H1 (cell line): Measurements from ENCODE around the gene TCAP. TPM values are rescaled to one million over a fixed set of nuclear protein-coding genes. Genes with fewer than 3 reads are reported as not detected.

ENCODE experiments used
- CBX8 ChIP-seq: fragments of 300-800, 300-1000 bp; sonication (generic); IDR thresholded peaks from 2 replicates; pipeline ENCODE4 v1.7.1; 2016; ENCODE audit warnings: low read depth, low read length, borderline replicate concordance
- CTBP2 ChIP-seq: IDR thresholded peaks from 2 replicates; pipeline ENCODE4 v1.7.0; 2011; ENCODE audit warnings: borderline replicate concordance, mild to moderate bottlenecking, moderate library complexity, mixed read lengths, low read length; ENCODE audit not compliant: insufficient read depth, insufficient read length
- SIRT6 ChIP-seq: IDR thresholded peaks from one replicate; pipeline ENCODE4 v1.7.1; 2012; ENCODE audit warnings: low read length, inconsistent platforms
- SP1 ChIP-seq: IDR thresholded peaks from 2 replicates; pipeline ENCODE4 v1.6.1; 2011; ENCODE audit warnings: low read depth, low read length
- SUZ12 ChIP-seq: fragments of 200-600 bp; sonication (generic); IDR thresholded peaks from 2 replicates; pipeline ENCODE4 v1.6.1; 2012; ENCODE audit warnings: mild to moderate bottlenecking, inconsistent platforms, low read length, moderate library complexity, mixed read lengths
- polyA plus RNA-seq, 7 experiments: library from polyadenylated mRNA; depleted of rRNA in 3 of 7; stranded (reverse) in 5 of 7; unstranded in 2 of 7; fragments of >200 nt in 5 of 7; fragments of 200-250 nt in 2 of 7; gene quantifications; 1 replicate in 5 of 7; 2 replicates in 1 of 7; 4 replicates in 1 of 7; pipeline versions ENCODE4 v1.2.1 to v1.2.3, GENCODE V29; 2011 to 2013; ENCODE audit warnings: missing spikeins in 2 of 7, mixed read lengths in 2 of 7
- total RNA-seq: library from RNA; stranded (reverse); fragmentation: NEBNext Ultra II Directional; extraction: Animal tissue kit (Norgen Biotek cat#: 25700); gene quantifications from 2 replicates; pipeline ENCODE4 v1.2.1, GENCODE V29; 2021
- TF ChIP-seq, protein P1 (sequence below): fragments of 300-600 bp; sonication (generic); IDR thresholded peaks from 2 replicates; pipeline ENCODE4 v1.7.1; 2012; ENCODE audit warnings: low read length, moderate library complexity, mild to moderate bottlenecking, inconsistent platforms; ENCODE audit not compliant: insufficient replicate concordance
- TF ChIP-seq, protein P2 (sequence below), 3 experiments: IDR thresholded peaks; 1 replicate in 2 of 3; 2 replicates in 1 of 3; pipeline versions ENCODE4 v1.5.1 to v1.6.1; 2011; ENCODE audit warnings: low read length in 3 of 3, mild to moderate bottlenecking in 3 of 3, inconsistent platforms in 2 of 3, low read depth in 1 of 3, moderate library complexity in 1 of 3; ENCODE audit not compliant: insufficient read depth in 1 of 3; ENCODE audit errors: control extremely low read depth in 1 of 3

The TCAP gene
- total and polyA plus RNA-seq, 2 of the 8 experiments (the other 6 are each of a cell fraction or from before 2014, with no cell fraction given): 0.82 to 1.4 TPM

DNA sequence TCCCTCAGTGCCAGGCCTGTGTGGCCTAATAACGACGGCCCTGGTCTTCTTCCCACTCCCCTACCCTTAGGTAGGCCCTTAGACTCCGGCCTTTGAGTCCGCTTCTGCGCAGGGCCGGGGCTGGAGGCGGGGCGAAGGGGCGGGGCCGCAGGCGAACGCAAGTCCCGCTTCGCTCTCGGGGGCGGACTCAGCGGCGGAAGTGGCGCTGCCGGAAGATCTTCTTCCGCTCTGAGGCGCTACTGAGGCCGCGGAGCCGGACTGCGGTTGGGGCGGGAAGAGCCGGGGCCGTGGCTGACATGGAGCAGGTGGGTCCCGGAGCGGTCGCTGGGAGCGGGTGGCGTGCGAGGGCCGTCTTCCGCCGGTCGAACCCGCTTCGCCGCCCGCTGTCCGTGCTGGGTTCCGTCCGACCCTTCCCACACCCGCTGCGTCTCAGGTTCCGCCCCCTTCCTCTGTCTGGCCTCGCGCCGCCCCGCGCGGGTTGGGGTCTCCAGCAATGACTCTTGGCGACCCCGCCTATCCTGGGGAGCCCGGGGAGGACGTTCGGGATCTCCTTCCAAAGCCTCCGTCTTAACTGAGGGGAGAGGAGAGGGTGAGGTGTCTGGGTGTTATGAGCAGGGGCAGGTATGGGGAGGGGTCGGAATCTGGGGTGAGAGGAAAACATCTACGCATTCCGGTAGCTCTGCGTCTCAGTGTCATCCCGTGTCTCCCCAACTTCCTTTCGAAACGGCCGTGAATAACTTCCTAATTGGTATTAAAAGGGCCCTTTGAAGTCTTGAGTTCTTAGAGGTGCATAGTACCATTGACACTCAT, 28.0 kb upstream of the TCAP start, which contains the start of gene STARD3 (continued):
- TF ChIP-seq, protein P1, sequence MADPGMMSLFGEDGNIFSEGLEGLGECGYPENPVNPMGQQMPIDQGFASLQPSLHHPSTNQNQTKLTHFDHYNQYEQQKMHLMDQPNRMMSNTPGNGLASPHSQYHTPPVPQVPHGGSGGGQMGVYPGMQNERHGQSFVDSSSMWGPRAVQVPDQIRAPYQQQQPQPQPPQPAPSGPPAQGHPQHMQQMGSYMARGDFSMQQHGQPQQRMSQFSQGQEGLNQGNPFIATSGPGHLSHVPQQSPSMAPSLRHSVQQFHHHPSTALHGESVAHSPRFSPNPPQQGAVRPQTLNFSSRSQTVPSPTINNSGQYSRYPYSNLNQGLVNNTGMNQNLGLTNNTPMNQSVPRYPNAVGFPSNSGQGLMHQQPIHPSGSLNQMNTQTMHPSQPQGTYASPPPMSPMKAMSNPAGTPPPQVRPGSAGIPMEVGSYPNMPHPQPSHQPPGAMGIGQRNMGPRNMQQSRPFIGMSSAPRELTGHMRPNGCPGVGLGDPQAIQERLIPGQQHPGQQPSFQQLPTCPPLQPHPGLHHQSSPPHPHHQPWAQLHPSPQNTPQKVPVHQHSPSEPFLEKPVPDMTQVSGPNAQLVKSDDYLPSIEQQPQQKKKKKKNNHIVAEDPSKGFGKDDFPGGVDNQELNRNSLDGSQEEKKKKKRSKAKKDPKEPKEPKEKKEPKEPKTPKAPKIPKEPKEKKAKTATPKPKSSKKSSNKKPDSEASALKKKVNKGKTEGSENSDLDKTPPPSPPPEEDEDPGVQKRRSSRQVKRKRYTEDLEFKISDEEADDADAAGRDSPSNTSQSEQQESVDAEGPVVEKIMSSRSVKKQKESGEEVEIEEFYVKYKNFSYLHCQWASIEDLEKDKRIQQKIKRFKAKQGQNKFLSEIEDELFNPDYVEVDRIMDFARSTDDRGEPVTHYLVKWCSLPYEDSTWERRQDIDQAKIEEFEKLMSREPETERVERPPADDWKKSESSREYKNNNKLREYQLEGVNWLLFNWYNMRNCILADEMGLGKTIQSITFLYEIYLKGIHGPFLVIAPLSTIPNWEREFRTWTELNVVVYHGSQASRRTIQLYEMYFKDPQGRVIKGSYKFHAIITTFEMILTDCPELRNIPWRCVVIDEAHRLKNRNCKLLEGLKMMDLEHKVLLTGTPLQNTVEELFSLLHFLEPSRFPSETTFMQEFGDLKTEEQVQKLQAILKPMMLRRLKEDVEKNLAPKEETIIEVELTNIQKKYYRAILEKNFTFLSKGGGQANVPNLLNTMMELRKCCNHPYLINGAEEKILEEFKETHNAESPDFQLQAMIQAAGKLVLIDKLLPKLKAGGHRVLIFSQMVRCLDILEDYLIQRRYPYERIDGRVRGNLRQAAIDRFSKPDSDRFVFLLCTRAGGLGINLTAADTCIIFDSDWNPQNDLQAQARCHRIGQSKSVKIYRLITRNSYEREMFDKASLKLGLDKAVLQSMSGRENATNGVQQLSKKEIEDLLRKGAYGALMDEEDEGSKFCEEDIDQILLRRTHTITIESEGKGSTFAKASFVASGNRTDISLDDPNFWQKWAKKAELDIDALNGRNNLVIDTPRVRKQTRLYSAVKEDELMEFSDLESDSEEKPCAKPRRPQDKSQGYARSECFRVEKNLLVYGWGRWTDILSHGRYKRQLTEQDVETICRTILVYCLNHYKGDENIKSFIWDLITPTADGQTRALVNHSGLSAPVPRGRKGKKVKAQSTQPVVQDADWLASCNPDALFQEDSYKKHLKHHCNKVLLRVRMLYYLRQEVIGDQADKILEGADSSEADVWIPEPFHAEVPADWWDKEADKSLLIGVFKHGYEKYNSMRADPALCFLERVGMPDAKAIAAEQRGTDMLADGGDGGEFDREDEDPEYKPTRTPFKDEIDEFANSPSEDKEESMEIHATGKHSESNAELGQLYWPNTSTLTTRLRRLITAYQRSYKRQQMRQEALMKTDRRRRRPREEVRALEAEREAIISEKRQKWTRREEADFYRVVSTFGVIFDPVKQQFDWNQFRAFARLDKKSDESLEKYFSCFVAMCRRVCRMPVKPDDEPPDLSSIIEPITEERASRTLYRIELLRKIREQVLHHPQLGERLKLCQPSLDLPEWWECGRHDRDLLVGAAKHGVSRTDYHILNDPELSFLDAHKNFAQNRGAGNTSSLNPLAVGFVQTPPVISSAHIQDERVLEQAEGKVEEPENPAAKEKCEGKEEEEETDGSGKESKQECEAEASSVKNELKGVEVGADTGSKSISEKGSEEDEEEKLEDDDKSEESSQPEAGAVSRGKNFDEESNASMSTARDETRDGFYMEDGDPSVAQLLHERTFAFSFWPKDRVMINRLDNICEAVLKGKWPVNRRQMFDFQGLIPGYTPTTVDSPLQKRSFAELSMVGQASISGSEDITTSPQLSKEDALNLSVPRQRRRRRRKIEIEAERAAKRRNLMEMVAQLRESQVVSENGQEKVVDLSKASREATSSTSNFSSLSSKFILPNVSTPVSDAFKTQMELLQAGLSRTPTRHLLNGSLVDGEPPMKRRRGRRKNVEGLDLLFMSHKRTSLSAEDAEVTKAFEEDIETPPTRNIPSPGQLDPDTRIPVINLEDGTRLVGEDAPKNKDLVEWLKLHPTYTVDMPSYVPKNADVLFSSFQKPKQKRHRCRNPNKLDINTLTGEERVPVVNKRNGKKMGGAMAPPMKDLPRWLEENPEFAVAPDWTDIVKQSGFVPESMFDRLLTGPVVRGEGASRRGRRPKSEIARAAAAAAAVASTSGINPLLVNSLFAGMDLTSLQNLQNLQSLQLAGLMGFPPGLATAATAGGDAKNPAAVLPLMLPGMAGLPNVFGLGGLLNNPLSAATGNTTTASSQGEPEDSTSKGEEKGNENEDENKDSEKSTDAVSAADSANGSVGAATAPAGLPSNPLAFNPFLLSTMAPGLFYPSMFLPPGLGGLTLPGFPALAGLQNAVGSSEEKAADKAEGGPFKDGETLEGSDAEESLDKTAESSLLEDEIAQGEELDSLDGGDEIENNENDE: no peak
- TF ChIP-seq SIRT6 (no peak), SUZ12 (no peak), SP1 (peak; percentile 43; the same call in 1 of the 2 replicates), CBX8 (no peak), CTBP2 (no peak)
- TF ChIP-seq, protein P2, sequence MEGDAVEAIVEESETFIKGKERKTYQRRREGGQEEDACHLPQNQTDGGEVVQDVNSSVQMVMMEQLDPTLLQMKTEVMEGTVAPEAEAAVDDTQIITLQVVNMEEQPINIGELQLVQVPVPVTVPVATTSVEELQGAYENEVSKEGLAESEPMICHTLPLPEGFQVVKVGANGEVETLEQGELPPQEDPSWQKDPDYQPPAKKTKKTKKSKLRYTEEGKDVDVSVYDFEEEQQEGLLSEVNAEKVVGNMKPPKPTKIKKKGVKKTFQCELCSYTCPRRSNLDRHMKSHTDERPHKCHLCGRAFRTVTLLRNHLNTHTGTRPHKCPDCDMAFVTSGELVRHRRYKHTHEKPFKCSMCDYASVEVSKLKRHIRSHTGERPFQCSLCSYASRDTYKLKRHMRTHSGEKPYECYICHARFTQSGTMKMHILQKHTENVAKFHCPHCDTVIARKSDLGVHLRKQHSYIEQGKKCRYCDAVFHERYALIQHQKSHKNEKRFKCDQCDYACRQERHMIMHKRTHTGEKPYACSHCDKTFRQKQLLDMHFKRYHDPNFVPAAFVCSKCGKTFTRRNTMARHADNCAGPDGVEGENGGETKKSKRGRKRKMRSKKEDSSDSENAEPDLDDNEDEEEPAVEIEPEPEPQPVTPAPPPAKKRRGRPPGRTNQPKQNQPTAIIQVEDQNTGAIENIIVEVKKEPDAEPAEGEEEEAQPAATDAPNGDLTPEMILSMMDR (IDR thresholded peaks at IDR 0.05; ENCODE audit: control extremely low read depth in 1 of 3, insufficient read depth in 1 of 3, low read depth in 1 of 3, low read length in 3 of 3): peak in 2 of 3 experiments; percentile 18 to 32; a peak in 3 of 4 replicates
